Measurements from ENCODE around the gene PALB2.
"Not testable (repeated sequence)": the region's sequence is repeated elsewhere in the genome, so short reads cannot be mapped to it uniquely, and the experiment has no call there.

The PALB2 gene

DNA sequence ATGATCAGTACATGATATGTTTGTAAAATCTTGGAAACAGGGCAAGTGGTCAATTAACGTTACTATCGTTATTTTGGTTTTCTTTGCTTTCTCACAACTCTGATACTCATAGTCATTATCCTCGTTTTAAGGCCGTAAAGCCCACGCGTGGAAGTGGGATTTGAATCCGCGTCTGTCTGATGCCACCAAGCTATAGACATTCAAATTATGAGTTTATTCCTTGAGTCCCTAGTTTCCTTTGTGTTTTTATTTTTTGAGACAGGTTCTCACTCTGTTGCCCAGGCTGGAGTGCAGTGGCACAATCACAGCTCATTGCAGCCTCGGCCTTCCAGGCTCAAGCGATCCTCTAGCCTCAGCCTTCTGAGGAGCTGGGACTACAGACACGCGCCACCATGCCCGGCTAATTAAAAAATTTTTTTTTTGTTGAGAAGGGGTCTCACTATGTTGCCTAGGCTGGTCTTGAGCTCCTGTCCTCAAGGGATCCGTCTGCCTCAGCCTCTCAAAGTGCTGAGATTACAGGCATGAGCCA, 1.2 kb upstream of the PALB2 start:
- DNase-seq = no peak

DNA sequence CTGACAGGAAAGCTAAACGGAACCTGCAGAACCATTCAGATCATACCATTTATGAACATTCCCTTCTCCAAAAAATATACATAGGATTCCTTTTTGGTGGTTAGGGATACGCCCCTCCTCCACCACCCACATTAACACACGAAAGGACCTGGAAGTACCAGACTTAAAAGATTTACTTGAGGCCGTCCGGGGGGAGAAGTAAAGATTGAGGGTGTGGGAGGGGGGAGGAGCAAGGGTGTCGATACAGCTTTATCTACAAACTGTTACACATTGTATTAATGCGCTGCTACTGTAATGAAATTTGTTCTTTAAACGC, 537 bp downstream of the PALB2 start:
- no peak for DNase-seq

- DNase-seq = no peak
Observed at GRCh38 chr16:23635958-23636357, 5.2 kb downstream of the PALB2 start.

DNA sequence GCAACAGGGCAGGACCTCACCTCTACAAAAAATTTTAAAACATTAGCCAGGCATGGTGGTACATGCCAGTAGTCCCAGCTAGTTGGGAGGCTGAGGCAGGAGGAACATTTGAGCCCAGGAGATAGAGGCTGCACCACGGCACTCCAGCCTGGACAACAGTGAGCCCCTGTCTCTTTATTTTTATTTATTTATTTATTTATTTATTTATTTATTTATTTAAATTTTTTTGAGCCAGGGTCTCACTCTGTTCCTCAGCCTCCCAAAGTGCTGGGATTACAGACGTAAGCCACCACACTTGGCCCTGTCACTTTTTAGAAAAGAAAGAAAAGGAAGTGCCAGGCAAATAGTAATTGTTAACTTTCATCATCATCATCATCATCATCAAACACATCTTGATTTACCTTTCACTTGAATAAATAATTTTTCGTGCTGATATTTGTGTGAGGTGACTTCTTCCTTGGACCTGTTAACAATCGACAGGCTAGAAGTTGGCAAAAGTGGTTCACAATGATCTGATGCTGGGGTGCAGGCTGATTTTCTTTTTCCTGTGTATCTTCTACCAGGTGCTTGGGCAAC, 6.6 kb downstream of the PALB2 start:
- DNase-seq = no peak

- not testable (repeated sequence) for DNase-seq
Observed at GRCh38 chr16:23631874-23632273, 9.2 kb downstream of the PALB2 start.

DNA sequence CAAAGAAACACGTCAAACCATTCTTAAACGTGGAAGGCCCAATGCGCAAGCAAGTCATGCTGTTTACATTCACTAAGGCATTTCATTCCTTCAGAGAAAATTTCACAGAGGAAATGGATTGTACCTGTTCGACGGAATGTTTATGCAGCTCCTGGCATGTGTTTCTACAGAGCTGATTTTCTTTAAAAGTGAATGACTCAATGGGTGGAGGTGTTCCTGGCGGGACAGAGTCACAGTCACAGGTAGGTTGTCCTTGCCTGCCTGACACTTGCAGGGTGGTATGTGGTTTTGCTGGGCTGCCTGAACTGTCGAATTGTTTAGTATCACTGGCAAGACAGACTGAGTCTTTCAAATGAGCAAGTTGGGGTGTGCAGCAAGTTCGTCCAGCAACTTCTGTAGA, 11.6 kb downstream of the PALB2 start:
- DNase-seq = no peak

DNA sequence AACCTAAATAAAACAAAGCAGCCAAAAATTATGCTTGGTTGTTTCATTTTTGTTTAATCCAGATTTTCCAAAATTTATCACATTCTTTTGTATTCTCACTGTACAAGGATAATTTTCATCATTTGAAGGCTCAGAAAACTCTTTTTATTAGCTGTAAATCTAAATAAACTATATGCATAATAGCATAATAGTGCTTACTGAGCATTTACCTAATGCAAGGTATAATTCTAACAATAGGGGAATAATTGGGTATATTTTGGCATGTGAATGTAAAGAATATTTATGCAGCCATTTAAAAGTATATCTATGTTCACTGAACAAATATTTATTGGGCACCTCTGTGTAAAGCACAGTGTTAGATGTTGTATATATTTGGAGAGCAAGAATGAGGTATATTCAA, 17.0 kb downstream of the PALB2 start:
- no peak for DNase-seq

- DNase-seq = no peak
Observed at GRCh38 chr16:23615805-23616204, 25.3 kb downstream of the PALB2 start.

- no peak for DNase-seq
Observed at GRCh38 chr16:23611936-23612335, 29.2 kb downstream of the PALB2 start.

DNA sequence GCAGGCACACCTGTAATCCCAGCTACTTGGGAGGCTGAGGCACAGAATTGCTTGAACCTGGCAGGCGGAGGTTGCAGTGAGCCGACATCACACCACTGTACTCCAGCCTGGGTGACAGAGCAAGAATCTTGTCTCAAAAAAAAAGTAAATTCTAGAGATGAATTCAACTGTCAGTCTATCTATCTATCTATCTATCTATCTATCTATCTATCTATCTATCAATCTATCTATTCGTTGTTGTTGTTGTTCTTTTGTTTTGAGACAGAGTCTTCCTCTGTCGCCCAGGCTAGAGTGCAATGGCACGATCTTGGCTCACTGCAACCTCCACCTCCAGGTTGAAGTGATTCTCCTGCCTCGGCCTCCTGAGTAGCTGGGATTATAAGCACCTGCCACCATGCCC, 30.2 kb downstream of the PALB2 start:
- not testable (repeated sequence) for DNase-seq

GRCh38 chr16:23609929-23610328, 31.2 kb downstream of the PALB2 start:
- no peak for DNase-seq

DNA sequence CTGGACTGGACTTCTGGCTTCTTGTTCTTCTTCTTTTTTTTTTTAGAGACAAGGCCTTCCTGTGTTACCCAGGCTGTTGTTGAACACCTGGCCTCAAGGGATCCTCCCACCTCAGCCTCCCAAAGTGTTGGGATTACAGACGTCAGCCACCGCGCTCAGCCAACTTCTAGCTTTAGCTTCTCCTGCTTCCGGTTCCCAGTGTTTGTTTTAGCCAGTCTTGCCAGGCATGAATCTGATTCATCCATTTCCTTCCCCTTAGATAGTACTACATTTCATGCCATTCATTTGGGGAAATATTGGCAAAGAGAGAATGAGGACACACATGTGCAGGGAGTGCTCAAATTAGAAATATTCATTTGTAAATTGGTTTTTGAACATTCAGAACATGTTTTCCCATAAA, 32.9 kb downstream of the PALB2 start:
- no peak for DNase-seq

DNA sequence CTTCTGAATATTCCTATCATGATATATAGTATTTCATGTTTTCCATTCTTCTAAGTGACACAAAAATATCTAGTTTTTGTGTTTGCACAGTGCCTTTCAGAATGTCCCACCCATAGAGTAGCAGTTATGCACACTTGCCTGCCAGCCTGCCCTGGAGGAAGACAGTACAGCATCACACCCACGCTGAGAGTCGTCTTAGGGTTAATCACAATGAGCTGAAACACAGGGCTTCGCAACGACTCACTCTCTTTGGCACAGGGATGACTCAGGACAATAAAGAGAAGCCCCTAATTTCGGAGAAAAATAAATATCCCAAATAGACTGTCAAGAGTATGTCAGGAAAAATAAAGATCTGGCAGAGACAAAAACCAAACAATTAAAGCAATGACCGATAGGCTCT, 33.4 kb downstream of the PALB2 start:
- DNase-seq = no peak

- DNase-seq = no peak
Observed at GRCh38 chr16:23597003-23597756, 43.9 kb downstream of the PALB2 start.

- peak; percentile 86 for DNase-seq
Observed at GRCh38 chr16:23595951-23596720, 45.0 kb downstream of the PALB2 start, which contains the start of gene NDUFAB1. Gene NDUFAB1 (minus strand): TSS chr16:23596316. CDS start chr16:23596290, 26 bp downstream.

GRCh38 chr16:23595246-23595950, 45.7 kb downstream of the PALB2 start:
- no peak for DNase-seq

DNA sequence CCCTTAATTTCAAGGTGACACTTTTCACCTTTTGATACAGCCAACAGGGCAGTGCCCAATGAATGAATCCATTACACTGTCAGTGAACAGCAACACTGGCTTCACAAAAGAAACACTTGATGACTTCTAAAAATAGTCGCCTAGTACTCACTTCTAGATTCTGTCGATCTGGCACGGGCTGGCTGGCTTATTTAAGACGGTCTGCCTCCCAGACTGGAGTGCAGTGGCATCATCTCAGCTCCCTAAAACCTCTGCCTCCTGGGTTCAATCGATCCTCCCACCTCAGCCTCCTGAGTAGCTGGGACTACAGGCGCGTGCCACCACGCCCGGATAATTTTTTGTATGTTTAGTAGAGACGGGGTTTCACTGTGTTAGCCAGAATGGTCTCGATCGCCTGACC, 46.9 kb downstream of the PALB2 start:
- no peak for DNase-seq

DNA sequence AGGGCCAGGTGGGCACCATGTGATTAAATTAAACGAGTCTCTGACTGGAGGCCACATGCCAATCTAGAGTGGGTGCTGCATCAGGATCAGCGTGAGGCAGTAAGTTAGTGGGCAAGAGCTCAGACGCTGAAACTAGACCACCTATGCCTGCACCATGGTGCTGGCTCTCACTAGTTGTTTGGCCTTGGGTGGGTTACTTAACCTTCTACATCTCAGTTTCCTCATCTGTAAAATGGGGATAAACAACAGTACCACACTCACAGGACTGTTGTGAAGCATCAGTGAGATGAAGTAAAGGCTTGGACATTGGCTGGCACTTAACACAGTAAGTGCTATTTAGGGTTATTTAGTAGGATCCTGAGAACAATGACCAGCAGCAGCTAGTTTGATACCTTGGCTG, 50.9 kb downstream of the PALB2 start:
- no peak for DNase-seq

DNA sequence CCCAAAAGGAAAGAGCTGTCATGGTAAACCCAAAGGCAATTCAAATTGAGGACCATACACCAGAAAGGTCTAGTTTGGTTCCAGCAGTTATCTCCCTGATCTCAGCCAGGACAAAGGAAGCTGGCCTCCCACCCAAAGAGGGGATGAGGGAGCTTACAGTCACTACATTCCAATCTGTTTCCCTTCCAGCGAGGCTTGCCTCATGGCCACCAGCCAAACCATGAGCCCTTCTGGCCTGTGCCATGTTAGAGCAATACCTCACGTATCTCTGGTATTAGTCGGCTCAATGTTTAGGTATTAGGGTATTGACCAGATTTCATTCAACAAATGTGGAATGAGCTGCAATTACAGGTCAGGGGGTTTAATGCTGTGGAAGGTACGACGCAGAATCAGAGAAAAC, 53.4 kb downstream of the PALB2 start:
- no peak for DNase-seq

- DNase-seq = no peak
Observed at GRCh38 chr16:23584186-23585076, 56.7 kb downstream of the PALB2 start.

DNA sequence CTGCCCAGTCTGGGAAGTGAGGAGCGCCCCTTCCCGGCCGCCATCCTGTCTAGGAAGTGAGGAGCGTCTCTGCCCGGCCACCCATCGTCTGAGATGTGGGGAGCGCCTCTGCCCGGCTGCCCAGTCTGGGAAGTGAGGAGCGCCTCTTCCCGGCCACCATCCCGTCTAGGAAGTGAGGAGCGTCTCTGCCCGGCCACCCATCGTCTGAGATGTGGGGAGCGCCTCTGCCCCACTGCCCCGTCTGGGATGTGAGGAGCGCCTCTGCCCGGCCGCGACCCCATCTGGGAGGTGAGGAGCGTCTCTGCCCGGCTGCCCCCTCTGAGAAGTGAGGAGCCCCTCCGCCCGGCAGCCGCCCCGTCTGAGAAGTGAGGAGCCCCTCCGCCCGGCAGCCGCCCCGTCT, 57.8 kb downstream of the PALB2 start:
- DNase-seq = not testable (repeated sequence)

- DNase-seq = no peak
Observed at GRCh38 chr16:23581764-23582163, 59.3 kb downstream of the PALB2 start.
